SK-N-MC (cell line): ENCODE measurements around the gene ERBB3.

Source experiments
- DNase-seq: peaks from one replicate; pipeline ENCODE4 v3.0.0-alpha.2; 2011; ENCODE audit warnings: low read depth, low spot score
- H3K27ac ChIP-seq: fragments of 200-600 bp; sonication (generic); 2 replicates; pipeline ENCODE4 v1.5.1; 2016; ENCODE audit warnings: mixed run types
- H3K36me3 ChIP-seq: fragments of 200-600 bp; sonication (generic); 2 replicates; pipeline ENCODE4 v1.6.1; 2017; ENCODE audit warnings: antibody characterized with exemption, low read length, mixed read lengths; ENCODE audit not compliant: insufficient read depth
- H3K4me3 ChIP-seq: fragments of 200-600 bp; sonication (generic); 2 replicates; pipeline ENCODE4 v1.5.1; 2016
- H3K9ac ChIP-seq: fragments of 200-600 bp; sonication (generic); 2 replicates; pipeline ENCODE4 v1.8.0; 2017; ENCODE audit warnings: mixed run types, mixed read lengths; ENCODE audit not compliant: insufficient read length
- H3K9me3 ChIP-seq: fragments of 200-600 bp; sonication (generic); 2 replicates; pipeline ENCODE4 v1.6.1; 2017; ENCODE audit warnings: low read depth, mild to moderate bottlenecking, antibody characterized with exemption, low read length, moderate library complexity, mixed read lengths
- EZH2 ChIP-seq: fragments of 200-600 bp; sonication (generic); IDR thresholded peaks from one replicate; pipeline ENCODE4 v1.6.1; 2017; ENCODE audit warnings: antibody characterized with exemption
- FOXP2 ChIP-seq: optimal IDR thresholded peaks from 2 replicates; pipeline ENCODE3; 2011; ENCODE audit warnings: mild to moderate bottlenecking, moderate library complexity; ENCODE audit not compliant: insufficient read depth; ENCODE audit errors: extremely low read length, control extremely low read depth
- POLR2AphosphoS5 ChIP-seq: IDR thresholded peaks from 2 replicates; pipeline ENCODE4 v1.6.1; 2012; ENCODE audit warnings: mild to moderate bottlenecking, low read depth, low read length, borderline replicate concordance

Gene ERBB3

GRCh38 chr12:56084958-56085543, 5.1 kb downstream of the ERBB3 start:
- H3K4me3 ChIP-seq = no peak overlapping the region

GRCh38 chr12:56086096-56086495, 6.1 kb downstream of the ERBB3 start:
- no peak for DNase-seq
- Histone ChIP-seq H3K36me3 (no peaks in the 10 kb centered on the region), H3K4me3 (no peak overlapping the region), H3K27ac (no peak overlapping the region), H3K9me3 (no peaks in the 10 kb centered on the region), H3K9ac (no peak overlapping the region)
- no peak for TF ChIP-seq EZH2
- no peak for TF ChIP-seq FOXP2
- TF ChIP-seq POLR2AphosphoS5 = no peak

More at GRCh38 chr12:56084958-56085543, 5.1 kb downstream of the ERBB3 start:
- DNase-seq = no peak
- H3K9ac ChIP-seq = no peak overlapping the region
- H3K36me3 ChIP-seq = no peaks in the 10 kb centered on the region
- H3K27ac ChIP-seq = no peak overlapping the region
- TF ChIP-seq FOXP2 (no peak), EZH2 (no peak), POLR2AphosphoS5 (no peak)
- H3K9me3 ChIP-seq = no peaks in the 10 kb centered on the region

DNA sequence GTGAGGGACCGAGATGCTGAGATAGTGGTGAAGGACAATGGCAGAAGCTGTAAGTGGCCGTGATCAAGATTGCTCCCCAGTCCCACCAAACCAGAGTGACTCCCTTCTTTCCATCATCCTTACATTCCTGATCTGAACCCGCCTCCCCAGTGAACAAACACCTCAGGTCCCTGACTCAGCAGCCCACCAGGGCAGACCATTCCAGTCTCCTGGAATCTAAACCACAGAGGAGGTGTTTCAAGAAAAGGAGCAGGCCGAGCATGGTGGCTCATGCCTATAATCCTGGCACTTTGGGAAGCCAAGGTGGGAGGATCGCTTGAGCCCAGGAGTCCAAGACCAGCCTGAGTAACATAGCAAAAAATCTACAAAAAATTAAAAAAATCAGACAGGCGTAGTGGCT, 6.6 kb downstream of the ERBB3 start:
- no peaks in the 10 kb centered on the region for H3K9me3 ChIP-seq
- TF ChIP-seq FOXP2 (no peak), EZH2 (no peak), POLR2AphosphoS5 (no peak)
- no peak overlapping the region for H3K27ac ChIP-seq
- DNase-seq = no peak
- H3K4me3 ChIP-seq = no peak overlapping the region
- H3K9ac ChIP-seq = no peak overlapping the region
- no peaks in the 10 kb centered on the region for H3K36me3 ChIP-seq

GRCh38 chr12:56087220-56087619, 7.3 kb downstream of the ERBB3 start:
- TF ChIP-seq FOXP2 (no peak), EZH2 (no peak), POLR2AphosphoS5 (no peak)

GRCh38 chr12:56097738-56098137, 17.8 kb downstream of the ERBB3 start:
- Histone ChIP-seq H3K9me3 (no peaks in the 10 kb centered on the region), H3K27ac (no peak overlapping the region), H3K36me3 (no peaks in the 10 kb centered on the region), H3K9ac (no peak overlapping the region), H3K4me3 (no peak overlapping the region)
- no peak for DNase-seq
- TF ChIP-seq EZH2 (no peak), FOXP2 (no peak), POLR2AphosphoS5 (no peak)

More at GRCh38 chr12:56087220-56087619, 7.3 kb downstream of the ERBB3 start:
- no peaks in the 10 kb centered on the region for H3K36me3 ChIP-seq
- DNase-seq = no peak
- H3K9ac ChIP-seq = no peak overlapping the region
- no peaks in the 10 kb centered on the region for H3K9me3 ChIP-seq
- H3K27ac ChIP-seq = no peak overlapping the region
- H3K4me3 ChIP-seq = no peak overlapping the region

DNA sequence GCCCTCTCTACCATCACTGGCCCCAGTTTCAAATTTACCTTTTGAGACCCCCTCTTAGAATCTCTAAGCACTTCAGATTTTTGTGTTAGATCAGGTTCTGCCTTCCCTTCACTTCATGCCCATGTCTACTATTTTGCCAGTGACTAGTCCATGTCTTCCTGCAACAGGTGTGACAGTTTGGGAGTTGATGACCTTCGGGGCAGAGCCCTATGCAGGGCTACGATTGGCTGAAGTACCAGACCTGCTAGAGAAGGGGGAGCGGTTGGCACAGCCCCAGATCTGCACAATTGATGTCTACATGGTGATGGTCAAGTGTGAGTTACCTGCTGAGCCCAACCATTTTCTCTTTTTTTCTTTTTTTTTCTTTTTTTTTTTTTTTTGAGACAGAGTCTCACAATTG, 18.6 kb downstream of the ERBB3 start:
- TF ChIP-seq EZH2 = no peak
- TF ChIP-seq POLR2AphosphoS5 = no peak
- TF ChIP-seq FOXP2 = no peak
- Histone ChIP-seq H3K4me3 (no peak overlapping the region), H3K9me3 (no peaks in the 10 kb centered on the region), H3K9ac (no peak overlapping the region), H3K27ac (no peak overlapping the region), H3K36me3 (no peaks in the 10 kb centered on the region)
- DNase-seq = no peak

GRCh38 chr12:56099787-56100186, 19.8 kb downstream of the ERBB3 start:
- TF ChIP-seq POLR2AphosphoS5 (no peak), EZH2 (no peak), FOXP2 (no peak)
- H3K27ac ChIP-seq = no peak overlapping the region
- no peak overlapping the region for H3K9ac ChIP-seq
- no peak overlapping the region for H3K4me3 ChIP-seq
- no peak for DNase-seq
- H3K36me3 ChIP-seq = no peaks in the 10 kb centered on the region
- H3K9me3 ChIP-seq = no peaks in the 10 kb centered on the region

- H3K27ac ChIP-seq = no peak overlapping the region
- no peak overlapping the region for H3K4me3 ChIP-seq
- TF ChIP-seq EZH2 (no peak), POLR2AphosphoS5 (no peak)
- H3K9me3 ChIP-seq = no peaks in the 10 kb centered on the region
- DNase-seq = no peak
- no peak overlapping the region for H3K9ac ChIP-seq
- peaks cover 2% of the 10 kb centered on the region for H3K36me3 ChIP-seq
Measured at GRCh38 chr12:56101045-56101444, 21.1 kb downstream of the ERBB3 start.

GRCh38 chr12:56102683-56103065, 22.7 kb downstream of the ERBB3 start:
- TF ChIP-seq POLR2AphosphoS5 = no peak
- no peak for TF ChIP-seq FOXP2
- no peak for TF ChIP-seq EZH2
- H3K4me3 ChIP-seq = no peak overlapping the region

More at GRCh38 chr12:56102683-56103065, 22.7 kb downstream of the ERBB3 start:
- Histone ChIP-seq H3K9ac (no peak overlapping the region), H3K27ac (no peak overlapping the region), H3K9me3 (no peaks in the 10 kb centered on the region), H3K36me3 (peaks cover 18% of the 10 kb centered on the region)
- no peak for DNase-seq
